ENCODE results near the gene PPIP5K1.

GRCh38 chr15:43517354-43518196 is 72.4 kb downstream of the PPIP5K1 start, which contains the start of gene MAP1A:
- no peak for TF ChIP-seq POLR2AphosphoS5 (IDR thresholded peaks at IDR 0.05; ENCODE audit: low read depth, low read length)
- no peak for TF ChIP-seq CTCF (IDR thresholded peaks at IDR 0.05 in 2 of 3, conservative IDR thresholded peaks at IDR 0.05 in 1 of 3; ENCODE audit: borderline replicate concordance in 1 of 3, insufficient read depth in 1 of 3, low read depth in 2 of 3, low read length in 2 of 3)
- TF ChIP-seq EZH2 (IDR thresholded peaks at IDR 0.05), result no peak
- TF ChIP-seq RAD21 (IDR thresholded peaks at IDR 0.05; ENCODE audit: low read depth), result no peak
